HG02885 (cell line): ENCODE measurements around the gene CAPSL.
"Not testable (repeated sequence)": the region's sequence is repeated elsewhere in the genome, so short reads cannot be mapped to it uniquely, and the experiment has no call there.

Experiments used
- ATAC-seq: cut with Tn5 transposase; IDR thresholded peaks from one replicate; pipeline ENCODE4 v1.9.1; 2021; ENCODE audit warnings: mild to moderate bottlenecking; ENCODE audit not compliant: unreplicated experiment, poor library complexity

Gene CAPSL

DNA sequence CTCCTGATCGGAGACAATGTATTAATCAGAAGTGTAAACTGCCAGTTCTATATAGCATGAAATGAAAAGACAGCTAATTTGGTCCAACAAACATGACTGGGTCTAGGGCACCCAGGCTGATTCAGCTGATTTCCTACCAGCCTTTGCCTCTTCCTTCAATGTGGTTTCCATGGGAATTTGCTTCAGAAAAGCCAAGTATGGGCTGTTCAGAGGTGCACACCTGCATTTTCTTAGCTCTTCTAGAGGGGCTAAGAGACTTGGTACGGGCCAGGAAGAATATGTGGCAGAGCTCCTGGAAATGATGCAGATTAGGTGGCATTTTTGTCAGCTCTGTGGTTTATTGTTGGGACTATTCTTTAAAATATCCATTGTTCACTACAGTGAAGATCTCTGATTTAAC is 59.3 kb downstream of the CAPSL start:
- ATAC-seq: no peak

DNA sequence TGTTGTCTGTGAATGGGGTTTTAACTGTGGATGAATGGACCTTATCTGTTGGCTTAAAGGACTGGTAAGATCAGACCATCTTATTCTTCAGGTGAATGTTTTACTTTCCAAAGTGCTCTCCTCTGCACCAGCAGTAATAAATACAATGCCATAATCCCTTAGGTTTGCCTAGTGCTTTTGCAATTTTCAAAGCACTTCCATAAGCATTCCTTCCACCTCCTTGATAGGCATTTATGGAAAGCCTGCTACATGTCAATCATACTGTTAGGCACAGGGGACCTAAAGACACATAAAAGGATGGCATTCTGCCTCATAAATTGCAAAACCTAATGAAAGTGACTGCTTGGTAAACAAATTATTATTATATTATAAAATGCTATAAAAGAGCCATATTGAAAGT is 60.3 kb downstream of the CAPSL start:
- ATAC-seq: no peak

DNA sequence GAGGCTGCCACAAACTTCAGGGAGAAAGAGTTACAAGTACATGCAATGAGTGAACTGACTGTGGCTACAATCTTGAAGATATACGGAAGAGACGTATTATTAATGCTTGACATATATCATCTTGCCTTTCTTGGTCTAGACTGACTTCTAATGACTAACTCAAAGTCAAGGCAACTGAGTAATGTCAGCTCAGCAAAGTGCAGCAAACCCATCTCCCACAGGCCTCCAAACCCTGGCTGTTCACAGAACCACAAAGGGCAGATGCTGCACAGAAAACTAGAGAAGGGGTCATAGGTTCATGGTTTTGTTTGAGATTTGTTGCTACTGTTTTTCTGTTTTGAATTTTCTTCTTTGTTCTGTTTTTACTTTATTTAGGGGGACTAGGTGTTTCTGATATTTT is 60.8 kb downstream of the CAPSL start:
- ATAC-seq: no peak

DNA sequence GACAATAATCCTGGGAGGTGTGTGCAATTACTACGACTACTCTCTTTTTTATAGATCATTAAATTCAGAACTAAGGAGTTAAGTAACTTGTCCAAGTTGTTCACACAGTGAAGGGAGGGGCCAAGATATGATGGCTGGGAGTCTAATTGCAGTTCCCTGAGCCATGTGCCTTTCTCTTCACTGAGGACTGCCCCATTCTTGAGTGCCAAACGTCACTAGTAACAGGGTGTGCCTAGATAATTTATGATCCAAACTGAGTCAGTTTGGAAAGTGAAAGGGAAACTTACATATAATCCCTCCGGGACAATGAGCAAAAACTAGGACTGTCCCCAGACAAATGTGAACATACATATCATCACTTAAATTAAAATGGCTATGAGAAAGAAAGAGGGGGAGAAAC is 61.5 kb downstream of the CAPSL start:
- no peak for ATAC-seq

DNA sequence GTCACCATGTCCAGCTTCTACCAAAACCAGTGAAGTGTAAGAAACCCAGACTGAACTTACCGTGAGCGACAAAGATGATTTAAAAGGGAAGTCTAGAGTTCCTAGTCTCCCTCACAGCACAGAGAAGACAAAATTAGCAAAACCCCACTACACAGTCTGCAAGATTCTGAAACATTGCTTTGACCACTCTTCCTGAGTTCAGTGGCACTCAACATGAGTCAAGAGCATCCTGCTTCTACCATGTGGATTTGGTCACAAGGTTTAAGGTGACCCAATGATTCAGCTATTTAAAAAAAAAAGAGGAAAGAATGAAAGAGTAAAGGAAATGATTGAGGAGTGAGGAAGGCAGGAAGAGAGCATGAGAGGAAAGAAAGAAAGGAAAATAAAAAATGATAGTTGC is 62.0 kb downstream of the CAPSL start:
- ATAC-seq: peak; percentile 77

DNA sequence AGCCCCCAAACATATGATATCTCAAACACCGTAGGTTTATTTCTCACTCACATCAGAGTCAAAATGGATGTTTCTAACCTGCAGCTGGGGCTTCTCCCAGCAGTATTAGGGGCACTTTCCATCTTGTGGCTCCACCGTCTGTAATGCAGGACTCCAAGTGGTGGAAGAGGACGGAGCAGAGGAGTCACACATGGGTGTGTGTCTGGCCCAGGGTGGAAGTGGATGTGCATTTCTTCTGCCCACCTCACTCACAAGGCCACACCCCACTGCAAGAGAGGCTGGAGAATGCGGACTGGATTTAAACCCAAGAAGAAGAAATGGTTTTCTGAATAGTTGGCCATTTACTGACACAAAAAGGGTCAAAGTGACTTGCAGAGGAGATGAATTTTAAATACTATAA is 67.8 kb downstream of the CAPSL start:
- ATAC-seq: no peak

DNA sequence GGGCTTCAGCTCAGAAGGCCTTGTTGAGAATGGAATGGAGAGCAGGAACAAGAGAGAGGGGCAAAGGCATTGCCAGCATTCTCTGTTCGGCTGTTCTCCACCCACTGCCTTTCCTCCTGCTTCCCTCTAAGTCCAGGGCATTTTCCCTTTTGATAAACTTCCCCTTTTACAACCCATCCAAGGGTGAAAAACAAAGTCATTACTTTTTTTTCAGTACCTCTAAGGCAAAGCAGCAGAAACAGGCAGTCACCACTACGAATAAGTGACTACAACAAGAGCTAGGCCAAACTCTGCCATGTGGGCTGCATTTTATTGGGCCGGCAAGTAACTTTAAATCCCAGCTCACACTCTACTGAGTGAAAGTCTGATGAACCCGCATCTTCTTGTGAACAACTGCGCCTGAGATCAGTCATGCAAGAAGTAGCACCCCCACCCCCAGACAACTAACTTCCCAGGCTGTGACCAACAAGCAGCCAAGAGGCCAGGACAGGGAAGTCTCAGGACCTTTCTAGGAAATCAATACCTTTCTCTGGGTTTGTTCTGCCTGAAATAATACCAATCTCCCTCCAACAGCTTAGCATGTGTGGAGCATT is 68.6 kb downstream of the CAPSL start:
- no peak for ATAC-seq

DNA sequence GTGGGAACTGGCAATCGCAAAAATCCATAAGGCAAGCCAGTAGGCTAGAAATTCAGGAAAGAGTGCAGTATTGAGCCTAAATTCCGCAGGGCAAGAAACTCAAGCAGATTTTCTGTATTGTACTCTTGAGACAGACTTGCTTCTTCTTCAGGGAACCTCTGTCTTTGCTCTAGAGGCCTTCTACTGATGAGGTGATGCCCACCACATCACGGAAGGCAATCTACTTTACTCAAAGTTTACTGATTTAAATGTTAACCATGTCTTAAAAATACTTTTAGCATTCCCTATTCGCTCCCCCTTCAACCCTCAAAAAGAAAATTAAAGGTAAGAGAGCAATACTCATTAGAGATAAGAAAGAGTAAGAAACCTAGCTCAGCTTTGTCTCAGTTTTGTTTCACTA is 70.4 kb downstream of the CAPSL start:
- no peak for ATAC-seq

DNA sequence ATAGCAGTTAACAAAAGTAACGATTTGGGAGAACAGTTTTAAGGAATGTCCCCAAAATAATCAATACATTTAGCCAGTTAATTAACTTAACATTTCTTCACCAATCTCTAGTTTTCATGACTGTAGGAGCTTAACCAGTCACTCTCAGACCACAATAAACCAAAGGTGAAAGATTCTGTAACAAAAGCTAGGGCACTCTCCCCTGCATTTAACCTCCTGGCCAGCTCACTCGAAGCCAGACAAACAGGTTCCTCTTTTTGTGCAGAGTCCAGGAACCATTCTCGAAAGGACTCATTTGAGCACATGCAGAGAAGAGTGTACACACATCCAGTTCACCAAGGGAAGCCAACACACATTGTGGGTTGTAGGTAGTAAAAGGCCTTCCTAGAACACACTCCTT is 75.3 kb downstream of the CAPSL start:
- ATAC-seq: peak; percentile 74

DNA sequence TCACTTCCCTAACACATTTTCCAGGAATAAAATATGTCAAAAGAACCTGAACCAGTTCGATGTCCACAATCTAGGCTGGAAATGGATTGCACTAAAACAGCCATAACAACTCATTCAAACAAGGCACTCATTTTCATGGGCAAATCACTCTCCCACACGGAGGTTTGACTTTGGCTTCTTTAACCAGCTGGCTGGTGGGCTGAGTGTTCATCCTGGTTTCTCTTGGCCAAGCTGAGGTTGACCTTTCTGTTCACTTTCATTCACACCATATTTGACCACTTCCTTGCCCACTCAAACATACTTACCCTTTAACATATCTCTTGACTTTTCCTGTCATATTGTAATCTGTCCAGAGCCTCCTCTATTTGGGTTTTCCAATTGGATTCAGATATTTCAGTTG is 76.3 kb downstream of the CAPSL start:
- no peak for ATAC-seq

DNA sequence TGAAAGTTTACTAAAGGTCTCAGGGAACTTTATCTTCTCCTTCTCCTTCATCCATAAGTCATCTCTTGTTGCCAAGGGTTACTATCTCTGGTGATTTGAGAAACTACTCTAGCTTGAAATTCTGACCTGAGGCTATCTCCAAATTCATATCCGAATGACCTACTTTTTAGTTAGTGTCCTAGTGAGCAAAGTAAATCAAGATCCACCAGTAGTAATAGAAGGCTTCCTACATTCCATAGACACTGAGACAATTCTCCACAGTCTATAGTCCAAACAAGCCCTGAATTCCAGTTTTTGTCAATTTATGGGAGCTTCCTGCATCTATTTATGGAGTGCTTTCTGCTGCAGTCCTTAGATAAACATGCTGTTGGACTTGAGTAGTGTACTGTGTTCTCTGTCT is 76.7 kb downstream of the CAPSL start:
- ATAC-seq: no peak

DNA sequence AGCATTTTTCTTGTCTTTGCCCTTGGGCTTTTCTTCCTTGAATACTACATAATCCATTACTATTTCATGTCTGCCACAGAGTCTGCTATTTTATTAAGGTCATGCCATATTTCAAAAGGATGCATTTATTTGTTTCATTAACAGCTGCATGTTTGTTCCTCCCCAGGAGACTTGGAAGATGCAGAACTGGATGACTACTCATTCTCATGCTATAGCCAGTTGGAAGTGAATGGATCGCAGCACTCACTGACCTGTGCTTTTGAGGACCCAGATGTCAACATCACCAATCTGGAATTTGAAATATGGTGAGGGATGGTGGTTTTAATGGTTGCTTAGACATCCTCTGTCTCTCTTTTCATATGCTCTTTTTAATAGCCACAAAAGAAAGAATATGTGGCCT is 77.7 kb downstream of the CAPSL start:
- ATAC-seq: no peak

DNA sequence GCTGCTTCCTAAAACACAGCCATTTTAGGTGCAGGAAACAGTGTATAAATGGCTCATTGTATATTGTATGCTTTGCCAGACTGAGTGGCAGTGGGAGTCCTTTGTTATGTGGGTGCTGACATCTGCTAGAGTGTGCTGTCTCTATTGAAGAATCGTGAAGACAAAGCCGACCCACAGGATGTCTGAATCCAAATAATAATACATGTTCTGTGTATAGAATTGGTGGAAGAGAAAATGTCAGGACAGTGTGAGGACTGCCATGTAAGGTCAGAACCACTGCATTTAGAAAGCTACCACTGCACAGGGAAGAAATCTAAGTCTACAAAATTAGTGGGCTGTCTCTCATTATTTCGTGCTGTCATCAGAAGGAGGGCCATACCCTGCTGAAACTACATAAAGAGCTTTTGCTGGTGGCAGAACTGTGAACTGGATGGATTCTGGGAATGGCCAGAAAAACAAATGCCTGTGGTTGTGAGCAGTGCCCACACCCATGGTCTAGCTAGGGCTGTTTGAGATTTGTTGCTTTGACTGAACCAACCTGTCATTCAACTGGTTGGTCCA is 79.2 kb downstream of the CAPSL start:
- no peak for ATAC-seq

DNA sequence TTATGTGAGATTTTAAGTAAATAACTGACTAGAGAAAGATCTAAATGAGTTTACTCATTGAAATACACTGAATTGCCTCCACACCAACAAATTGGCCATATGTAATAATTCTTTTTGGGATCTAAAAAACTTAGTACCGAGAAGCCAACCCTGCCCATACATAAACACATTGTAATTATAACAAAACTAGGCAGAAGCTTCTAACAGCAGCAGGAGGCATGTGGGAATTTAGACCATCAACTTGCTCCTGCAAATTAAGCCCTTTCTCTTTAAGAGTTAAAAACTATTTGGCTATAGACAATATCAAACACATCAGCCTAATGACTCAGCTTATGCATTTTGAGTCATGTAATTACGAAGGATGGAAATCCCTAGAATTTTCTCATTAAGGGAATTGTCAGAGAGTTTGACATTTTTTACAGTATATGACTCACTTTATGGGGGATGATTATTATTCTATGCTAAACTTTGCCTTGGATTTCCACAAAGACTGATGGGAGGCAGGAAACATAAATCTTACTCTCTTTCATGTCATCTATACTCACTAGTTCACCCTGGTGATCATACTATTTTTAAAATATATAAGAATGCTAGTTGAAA is 80.7 kb downstream of the CAPSL start:
- ATAC-seq: no peak

DNA sequence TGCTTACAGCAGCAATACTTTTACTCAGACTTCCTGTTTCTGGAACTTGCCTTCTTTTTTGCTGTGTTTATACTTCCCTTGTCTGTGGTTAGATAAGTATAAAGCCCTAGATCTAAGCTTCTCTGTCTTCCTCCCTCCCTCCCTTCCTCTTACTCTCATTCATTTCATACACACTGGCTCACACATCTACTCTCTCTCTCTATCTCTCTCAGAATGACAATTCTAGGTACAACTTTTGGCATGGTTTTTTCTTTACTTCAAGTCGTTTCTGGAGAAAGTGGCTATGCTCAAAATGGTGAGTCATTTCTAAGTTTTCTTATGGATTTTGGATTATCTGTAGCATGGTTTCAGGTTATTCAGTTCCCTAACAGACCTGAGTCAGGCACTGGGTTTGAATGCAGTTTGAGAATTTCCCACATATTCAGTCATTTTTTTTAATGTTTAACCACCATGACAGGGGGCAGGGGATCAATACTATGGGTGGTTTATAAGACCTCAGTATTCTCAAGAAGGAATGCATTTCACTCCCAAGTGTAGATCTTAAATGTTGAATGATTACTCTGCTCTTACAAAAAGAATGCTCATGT is 81.6 kb downstream of the CAPSL start, which contains the start of gene IL7R:
IL7R (plus strand) TSS at position 127 of the 587 bp plus-strand sequence; CDS start at position 214, 87 bp downstream.
- peak; percentile 50 for ATAC-seq

DNA sequence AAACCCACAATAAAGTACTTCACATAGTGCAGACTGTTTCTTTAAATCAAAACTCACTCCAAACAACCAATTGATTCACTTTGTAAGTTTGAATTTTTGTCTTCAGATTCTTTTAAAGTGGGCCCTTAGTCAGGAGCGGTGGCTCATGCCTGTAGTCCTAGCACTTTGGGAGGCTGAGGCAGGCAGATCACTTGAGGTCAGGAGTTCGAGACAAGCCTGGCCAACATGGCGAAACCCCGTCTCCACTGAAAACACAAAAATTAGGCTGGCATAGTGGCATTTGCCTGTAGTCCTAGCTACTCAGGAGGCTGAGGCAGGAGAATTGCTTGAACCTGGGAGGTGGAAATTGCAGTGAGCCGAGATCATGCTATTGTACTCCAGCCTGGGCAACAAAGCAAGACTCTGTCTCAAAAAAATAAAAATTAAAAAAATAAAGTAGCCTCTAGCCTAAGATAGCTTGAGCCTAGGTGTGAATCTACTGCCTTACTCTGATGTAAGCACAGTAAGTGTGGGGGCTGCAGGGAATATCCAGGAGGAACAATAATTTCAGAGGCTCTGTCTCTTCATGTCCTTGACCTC is 82.1 kb downstream of the CAPSL start:
- ATAC-seq: not testable (repeated sequence)

DNA sequence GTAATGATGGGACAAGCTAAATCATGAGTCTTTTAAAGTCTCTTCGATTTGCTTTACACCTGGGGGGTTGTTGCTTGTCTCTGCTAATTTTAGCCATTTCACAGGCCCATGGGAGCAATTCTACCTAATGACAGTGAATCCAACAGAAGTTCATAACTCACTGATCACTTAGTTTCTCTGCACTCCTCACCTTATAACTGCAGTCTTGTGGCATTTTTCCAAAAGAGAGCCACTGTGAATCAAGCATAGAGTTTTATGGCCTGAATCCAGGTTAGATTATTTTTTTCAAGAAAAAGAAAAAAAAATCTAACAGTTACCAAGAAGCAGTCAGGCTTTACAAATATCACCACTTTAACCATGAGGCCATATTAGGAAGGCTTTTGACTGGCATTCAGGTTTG is 83.2 kb downstream of the CAPSL start:
- ATAC-seq: no peak
